GM23338 (cell line): ENCODE results near the gene TSC22D3. TPM values are rescaled to one million over a fixed set of nuclear protein-coding genes. Genes with fewer than 3 reads are reported as not detected.
"Not testable (repeated sequence)": the region's sequence is repeated elsewhere in the genome, so short reads cannot be mapped to it uniquely, and the experiment has no call there.

ENCODE experiments used
- ATAC-seq: fragments of 200-7000 bp; cut with Tn5 transposase; 3 replicates; pipeline ENCODE4 v1.9.1; 2020
- DNase-seq: peaks from one replicate; pipeline ENCODE4 v3.0.0-alpha.2; 2015; ENCODE audit warnings: low spot score
- H2AFZ ChIP-seq: fragments of 200-600 bp; sonication (generic); 2 replicates; pipeline ENCODE4 v1.8.0; 2016; ENCODE audit warnings: antibody characterized with exemption, mild to moderate bottlenecking, moderate library complexity
- H3F3A ChIP-seq: fragments of 200-600 bp; sonication (generic); replicated peaks from 2 replicates; pipeline ENCODE4 v1.8.0; 2017; ENCODE audit warnings: antibody characterized with exemption, mixed run types, low read depth
- H3K27ac ChIP-seq: fragments of 200-600 bp; sonication (generic); 2 replicates; pipeline ENCODE4 v1.6.1; 2016; ENCODE audit warnings: low read depth
- H3K27me3 ChIP-seq: fragments of 200-600 bp; sonication (generic); 2 replicates; pipeline ENCODE4 v1.8.0; 2016; ENCODE audit warnings: mild to moderate bottlenecking, mixed run types, moderate library complexity; ENCODE audit not compliant: insufficient read depth
- H3K36me3 ChIP-seq: fragments of 200-600 bp; sonication (generic); 2 replicates; pipeline ENCODE4 v1.8.0; 2016; ENCODE audit warnings: mild to moderate bottlenecking; ENCODE audit not compliant: insufficient read depth
- H3K4me1 ChIP-seq: fragments of 200-600 bp; sonication (generic); 2 replicates; pipeline ENCODE4 v1.8.0; 2016; ENCODE audit warnings: mild to moderate bottlenecking, moderate library complexity; ENCODE audit not compliant: insufficient read depth
- H3K4me2 ChIP-seq: fragments of 200-600 bp; sonication (generic); 2 replicates; pipeline ENCODE4 v1.7.1; 2017; ENCODE audit warnings: mixed run types
- H3K4me3 ChIP-seq: fragments of 200-600 bp; sonication (generic); 2 replicates; pipeline ENCODE4 v1.6.1; 2016; ENCODE audit warnings: mixed run types
- H3K79me2 ChIP-seq: fragments of 200-600 bp; sonication (generic); replicated peaks from 2 replicates; pipeline ENCODE4 v1.8.0; 2017; ENCODE audit warnings: mild to moderate bottlenecking; ENCODE audit not compliant: insufficient read depth
- H3K9me2 ChIP-seq: fragments of 200-600 bp; sonication (generic); 2 replicates; pipeline ENCODE4 v1.8.0; 2017; ENCODE audit not compliant: insufficient read depth
- H4K20me1 ChIP-seq: fragments of 200-600 bp; sonication (generic); replicated peaks from 2 replicates; pipeline ENCODE4 v1.8.0; 2017; ENCODE audit warnings: mild to moderate bottlenecking; ENCODE audit not compliant: insufficient read depth
- H3K27ac Mint-ChIP-seq: 2 replicates; pipeline ENCODE4 v1.8.0; 2020; ENCODE audit warnings: inconsistent platforms, mild to moderate bottlenecking, moderate library complexity, mixed read lengths
- H3K27me3 Mint-ChIP-seq: 3 replicates; pipeline ENCODE4 v1.8.0; 2022; ENCODE audit warnings: low read depth, mild to moderate bottlenecking, moderate library complexity, mixed read lengths, inconsistent platforms; ENCODE audit not compliant: insufficient read depth, poor library complexity
- H3K36me3 Mint-ChIP-seq: 3 replicates; pipeline ENCODE4 v1.8.0; 2021; ENCODE audit warnings: low read depth, mild to moderate bottlenecking, inconsistent platforms, moderate library complexity, mixed read lengths
- H3K4me1 Mint-ChIP-seq: 3 replicates; pipeline ENCODE4 v1.8.0; 2020; ENCODE audit warnings: mild to moderate bottlenecking, inconsistent platforms, mixed read lengths
- H3K4me3 Mint-ChIP-seq: 3 replicates; pipeline ENCODE4 v1.8.0; 2021; ENCODE audit warnings: moderate library complexity, mild to moderate bottlenecking, inconsistent platforms, mixed read lengths
- H3K9me3 Mint-ChIP-seq: 3 replicates; pipeline ENCODE4 v1.8.0; 2020; ENCODE audit warnings: moderate library complexity, mild to moderate bottlenecking, inconsistent platforms, mixed read lengths
- CREB1 ChIP-seq: fragments of 250-450 bp; sonication (Bioruptor Pico); IDR thresholded peaks from 2 replicates; pipeline ENCODE4 v1.5.0; 2020; ENCODE audit warnings: low read depth, mild to moderate bottlenecking, moderate library complexity
- EZH2 ChIP-seq: fragments of 200-600 bp; sonication (generic); IDR thresholded peaks from one replicate; pipeline ENCODE4 v1.8.0; 2017; ENCODE audit warnings: antibody characterized with exemption, mild to moderate bottlenecking, low read depth; ENCODE audit not compliant: unreplicated experiment
- EZH2phosphoT487 ChIP-seq: fragments of 200-600 bp; sonication (generic); IDR thresholded peaks from one replicate; pipeline ENCODE4 v1.8.1; 2018; ENCODE audit warnings: antibody characterized with exemption; ENCODE audit not compliant: unreplicated experiment
- JUNB ChIP-seq: IDR thresholded peaks from one replicate; pipeline ENCODE4 v1.6.1; 2016; ENCODE audit warnings: antibody characterized with exemption; ENCODE audit not compliant: unreplicated experiment
- POLR2AphosphoS5 ChIP-seq: IDR thresholded peaks from 2 replicates; pipeline ENCODE4 v1.6.1; 2016; ENCODE audit warnings: antibody characterized with exemption, low read depth
- STAT1 ChIP-seq: IDR thresholded peaks from one replicate; pipeline ENCODE4 v1.6.1; 2016; ENCODE audit warnings: antibody characterized with exemption; ENCODE audit not compliant: unreplicated experiment
- ZNF114 ChIP-seq: fragments of 250-450 bp; sonication (Bioruptor Pico); IDR thresholded peaks from 2 replicates; pipeline ENCODE4 v1.5.0; 2020; ENCODE audit warnings: mild to moderate bottlenecking, moderate library complexity
- ZNF331 ChIP-seq: fragments of 250-450 bp; sonication (Bioruptor Pico); IDR thresholded peaks from 2 replicates; pipeline ENCODE4 v1.5.0; 2020; ENCODE audit warnings: low read depth, mild to moderate bottlenecking, moderate library complexity
- polyA plus RNA-seq: library from polyadenylated mRNA; unstranded; fragments of >200 nt; fragmentation: Nextera tagmentation; extraction: Ambion mirVana; gene quantifications from 2 replicates; pipeline ENCODE4 v1.2.1, GENCODE V29; 2016
- total RNA-seq: library from RNA; depleted of rRNA; stranded (reverse); fragments of >200 nt; shearing (Covaris generic); gene quantifications from 2 replicates; pipeline ENCODE4 v1.2.3, GENCODE V29; 2014
- TF ChIP-seq, protein P1 (sequence below), 2 experiments: fragments of 200-600 bp in 1 of 2; sonication (generic) in 1 of 2; conservative IDR thresholded peaks; 2 replicates each; pipeline versions ENCODE4 v1.5.1 to v1.6.1; 2016 to 2017; ENCODE audit warnings: antibody characterized with exemption in 2 of 2, low read depth in 2 of 2, mild to moderate bottlenecking in 2 of 2, moderate library complexity in 1 of 2

Gene TSC22D3
- total and polyA plus RNA-seq, 2 experiments from 2014 or later = 12.6 to 20.0 TPM

DNA sequence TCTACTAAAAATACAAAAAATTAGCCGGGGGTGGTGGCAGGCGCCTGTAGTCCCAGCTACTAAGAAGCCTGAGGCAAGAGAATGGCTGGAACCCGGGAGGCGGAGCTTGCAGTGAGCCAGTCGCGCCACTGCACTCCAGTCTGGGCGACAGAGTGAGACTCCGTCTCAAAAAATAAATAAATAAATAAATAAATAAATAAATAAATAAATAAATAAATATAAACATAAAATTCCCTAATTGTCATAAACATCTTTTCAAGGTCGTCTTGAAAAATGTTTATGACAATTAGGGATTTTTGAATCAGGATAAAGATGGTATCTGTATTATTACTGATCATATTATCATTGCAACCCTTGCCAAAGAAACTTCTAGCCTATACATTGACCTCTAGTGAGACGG, 34.5 kb upstream of the TSC22D3 start:
- not testable (repeated sequence) for H3K4me2 ChIP-seq, ATAC-seq, DNase-seq, H3K36me3 ChIP-seq, H3K79me2 ChIP-seq, H3K36me3 Mint-ChIP-seq, H4K20me1 ChIP-seq, H3K27ac Mint-ChIP-seq, H3K4me3 Mint-ChIP-seq, H3K27me3 Mint-ChIP-seq, H3K27me3 ChIP-seq, H3K4me1 Mint-ChIP-seq, H3K9me3 Mint-ChIP-seq, H3F3A ChIP-seq, H3K4me3 ChIP-seq, H3K4me1 ChIP-seq, H2AFZ ChIP-seq, H3K9me2 ChIP-seq, H3K27ac ChIP-seq

DNA sequence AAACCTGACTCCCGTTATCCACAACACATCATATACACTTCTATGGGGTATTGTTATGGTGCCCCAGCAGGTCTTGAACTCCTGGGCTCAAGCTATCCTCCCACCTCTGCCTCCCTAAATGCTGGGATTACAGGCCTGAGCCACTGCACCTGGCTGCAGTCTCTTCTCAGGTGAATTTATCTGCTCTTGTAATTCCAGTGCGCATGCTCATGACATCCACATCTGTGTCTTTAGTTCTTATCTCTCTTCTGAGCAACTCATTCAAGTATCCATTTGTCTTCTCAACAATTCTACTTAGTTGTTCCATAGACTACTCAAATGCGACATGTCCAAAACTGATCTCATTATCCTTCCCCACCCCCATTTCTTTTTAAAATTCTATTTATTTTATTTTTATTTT, 29.6 kb upstream of the TSC22D3 start:
- no peak overlapping the region for H3K27ac ChIP-seq
- ATAC-seq (peak; percentile 28; the same call in 1 of the 3 replicates), DNase-seq (no peak)
- no peak overlapping the region for H3K4me2 ChIP-seq
- no peak overlapping the region for H3K4me3 ChIP-seq
- H2AFZ ChIP-seq = no peak overlapping the region
- peaks cover 3% of the 10 kb centered on the region; the same call in 1 of the 3 replicates for H3K9me3 Mint-ChIP-seq
- H3K9me2 ChIP-seq = no peaks in the 10 kb centered on the region
- no peaks in the 10 kb centered on the region for H3K4me1 ChIP-seq
- no peak for TF ChIP-seq ZNF331 (CRISPR knock-in tag)
- TF ChIP-seq JUNB = no peak
- TF ChIP-seq POLR2AphosphoS5 = no peak
- TF ChIP-seq EZH2 = no peak
- no peak for TF ChIP-seq EZH2phosphoT487
- TF ChIP-seq STAT1 = no peak
- TF ChIP-seq ZNF114 (CRISPR knock-in tag) = no peak
- no peaks in the 10 kb centered on the region for H4K20me1 ChIP-seq
- peaks cover 2% of the 10 kb centered on the region for H3K27me3 Mint-ChIP-seq
- H3K4me3 Mint-ChIP-seq = no peak overlapping the region
- H3K36me3 Mint-ChIP-seq = no peaks in the 10 kb centered on the region
- no peaks in the 10 kb centered on the region for H3F3A ChIP-seq
- H3K27ac Mint-ChIP-seq = no peak overlapping the region
- no peaks in the 10 kb centered on the region for H3K36me3 ChIP-seq
- H3K4me1 Mint-ChIP-seq = peaks cover 2% of the 10 kb centered on the region; the same call in 1 of the 3 replicates
- no peaks in the 10 kb centered on the region for H3K27me3 ChIP-seq
- H3K79me2 ChIP-seq = no peaks in the 10 kb centered on the region

DNA sequence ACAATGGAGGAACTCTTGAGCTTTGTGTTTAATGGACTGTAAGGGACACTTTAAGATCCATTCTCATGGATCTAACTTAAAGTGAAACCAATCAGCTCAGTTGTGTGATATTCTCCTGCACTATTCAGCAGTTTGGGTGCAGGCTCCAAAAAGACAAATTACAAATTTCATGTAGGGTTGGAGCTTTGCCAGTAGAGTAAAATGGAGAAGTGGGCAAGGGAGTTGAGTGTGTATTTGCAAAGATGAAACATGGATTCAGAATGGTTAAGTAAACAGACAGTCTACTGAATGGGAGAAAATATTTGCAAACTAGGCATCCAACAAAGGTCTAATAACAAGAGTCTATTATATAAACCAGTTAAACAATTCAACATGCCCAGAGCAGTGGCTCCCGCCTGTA, 28.8 kb upstream of the TSC22D3 start:
- H2AFZ ChIP-seq = no peak overlapping the region
- H3K9me3 Mint-ChIP-seq = peaks cover 3% of the 10 kb centered on the region; the same call in 1 of the 3 replicates
- H3K36me3 Mint-ChIP-seq = no peaks in the 10 kb centered on the region
- H3K4me3 Mint-ChIP-seq = no peak overlapping the region
- H3K27me3 Mint-ChIP-seq = peaks cover 2% of the 10 kb centered on the region
- no peak overlapping the region for H3K27ac ChIP-seq
- H3K27me3 ChIP-seq = no peaks in the 10 kb centered on the region
- no peaks in the 10 kb centered on the region for H3K79me2 ChIP-seq
- H3K4me2 ChIP-seq = no peak overlapping the region
- H3K9me2 ChIP-seq = no peaks in the 10 kb centered on the region
- no peaks in the 10 kb centered on the region for H3F3A ChIP-seq
- no peaks in the 10 kb centered on the region for H3K36me3 ChIP-seq
- peaks cover 2% of the 10 kb centered on the region; the same call in 1 of the 3 replicates for H3K4me1 Mint-ChIP-seq
- TF ChIP-seq POLR2AphosphoS5 (no peak), CREB1 (no peak)
- TF ChIP-seq, protein P1, sequence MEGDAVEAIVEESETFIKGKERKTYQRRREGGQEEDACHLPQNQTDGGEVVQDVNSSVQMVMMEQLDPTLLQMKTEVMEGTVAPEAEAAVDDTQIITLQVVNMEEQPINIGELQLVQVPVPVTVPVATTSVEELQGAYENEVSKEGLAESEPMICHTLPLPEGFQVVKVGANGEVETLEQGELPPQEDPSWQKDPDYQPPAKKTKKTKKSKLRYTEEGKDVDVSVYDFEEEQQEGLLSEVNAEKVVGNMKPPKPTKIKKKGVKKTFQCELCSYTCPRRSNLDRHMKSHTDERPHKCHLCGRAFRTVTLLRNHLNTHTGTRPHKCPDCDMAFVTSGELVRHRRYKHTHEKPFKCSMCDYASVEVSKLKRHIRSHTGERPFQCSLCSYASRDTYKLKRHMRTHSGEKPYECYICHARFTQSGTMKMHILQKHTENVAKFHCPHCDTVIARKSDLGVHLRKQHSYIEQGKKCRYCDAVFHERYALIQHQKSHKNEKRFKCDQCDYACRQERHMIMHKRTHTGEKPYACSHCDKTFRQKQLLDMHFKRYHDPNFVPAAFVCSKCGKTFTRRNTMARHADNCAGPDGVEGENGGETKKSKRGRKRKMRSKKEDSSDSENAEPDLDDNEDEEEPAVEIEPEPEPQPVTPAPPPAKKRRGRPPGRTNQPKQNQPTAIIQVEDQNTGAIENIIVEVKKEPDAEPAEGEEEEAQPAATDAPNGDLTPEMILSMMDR (conservative IDR thresholded peaks at IDR 0.05; ENCODE audit: low read depth in 2 of 2) = no peak
- H3K27ac Mint-ChIP-seq = no peak overlapping the region
- DNase-seq = no peak
- ATAC-seq = no peak
- H3K4me1 ChIP-seq = no peaks in the 10 kb centered on the region
- H4K20me1 ChIP-seq = no peaks in the 10 kb centered on the region
- H3K4me3 ChIP-seq = no peak overlapping the region
